AG04450 (cell line): ENCODE results near the gene MRC1. TPM values are rescaled to one million over a fixed set of nuclear protein-coding genes. Genes with fewer than 3 reads are reported as not detected.

Experiments used
- CTCF ChIA-PET: fragments of 300-600, 350-600 bp; formaldehyde crosslinking; extraction: SDS; loops from one replicate; lab custom pipeline; 2022; ENCODE audit warnings: antibody characterized with exemption, inconsistent platforms; lab: Charles Lee
- POLR2A ChIA-PET: fragments of 350-600 bp; formaldehyde crosslinking; extraction: SDS; loops from one replicate; lab custom pipeline; 2021; ENCODE audit warnings: antibody characterized with exemption, inconsistent platforms; lab: Yijun Ruan, JAX
- DNase-seq: peaks from one replicate; pipeline ENCODE4 v3.0.0-alpha.2; 2011; ENCODE audit warnings: low read depth, low spot score
- H3K27ac ChIP-seq: one replicate; pipeline ENCODE4 v1.5.1; 2012; ENCODE audit warnings: low read depth, low read length, control low read depth
- H3K27me3 ChIP-seq: one replicate; pipeline ENCODE4 v1.6.0; 2012; ENCODE audit warnings: low read length; ENCODE audit not compliant: control insufficient read depth, insufficient read depth
- H3K4me3 ChIP-seq: 2 replicates; pipeline ENCODE4 v1.5.1; 2011; ENCODE audit warnings: mild to moderate bottlenecking, low read depth, low read length, control low read depth
- H3K9me3 ChIP-seq: 2 replicates; pipeline ENCODE4 v1.5.1; 2012; ENCODE audit warnings: low read length; ENCODE audit not compliant: control insufficient read depth, insufficient read depth
- CTCF ChIP-seq: IDR thresholded peaks from 2 replicates; pipeline ENCODE4 v1.5.1; 2011; ENCODE audit warnings: low read depth, low read length, control low read depth, inconsistent platforms
- polyA plus RNA-seq: library from polyadenylated mRNA; depleted of rRNA; stranded (reverse); fragments of >200 nt; gene quantifications from 2 replicates; pipeline ENCODE4 v1.2.3, GENCODE V29; 2011

The MRC1 gene
- polyA plus RNA-seq, 1 experiment = not detected

DNA sequence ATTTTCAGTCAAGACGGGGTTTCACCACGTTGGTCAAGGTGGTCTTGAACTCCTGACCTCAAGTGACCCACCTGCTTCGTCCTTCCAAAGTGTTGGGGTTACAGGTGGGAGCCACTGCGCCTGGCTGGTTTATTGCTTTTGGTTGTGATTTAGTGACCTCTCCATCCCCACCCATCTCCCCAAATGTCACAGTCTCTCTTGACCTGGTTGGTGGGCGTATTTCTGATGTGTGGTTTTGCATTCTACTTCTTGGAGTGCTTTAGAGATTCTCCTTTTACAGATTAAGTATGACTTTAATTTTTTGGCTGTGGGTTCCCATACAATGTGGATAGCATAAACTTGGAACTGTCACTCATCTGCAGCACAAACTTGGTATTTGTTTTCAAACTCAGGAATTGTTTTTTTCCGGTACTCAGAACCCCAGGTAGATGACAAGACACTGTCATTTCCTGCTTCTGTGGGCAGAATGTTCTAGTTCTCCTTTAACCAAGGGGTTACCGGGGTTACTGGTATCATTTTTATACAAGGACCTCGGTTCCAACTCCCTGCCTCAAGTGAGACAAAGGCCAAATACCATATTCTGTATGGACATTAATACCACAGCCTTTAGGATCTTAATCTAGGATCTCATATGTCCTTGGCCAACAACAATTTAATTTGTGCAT, 50.5 kb downstream of the MRC1 start:
- no peak overlapping the region for H3K27ac ChIP-seq
- no peak overlapping the region for H3K4me3 ChIP-seq
- CTCF ChIA-PET = interaction anchor here (1.3 to 1.6 kb wide), 2 partner anchors 12 to 357 kb away, joined by 4 to 6 read pairs; no protein-coding TSS in a partner anchor
- no peaks in the 10 kb centered on the region for H3K9me3 ChIP-seq
- POLR2A ChIA-PET = no interaction called here
- TF ChIP-seq CTCF = no peak
- DNase-seq = no peak
- H3K27me3 ChIP-seq = peaks cover 4% of the 10 kb centered on the region

DNA sequence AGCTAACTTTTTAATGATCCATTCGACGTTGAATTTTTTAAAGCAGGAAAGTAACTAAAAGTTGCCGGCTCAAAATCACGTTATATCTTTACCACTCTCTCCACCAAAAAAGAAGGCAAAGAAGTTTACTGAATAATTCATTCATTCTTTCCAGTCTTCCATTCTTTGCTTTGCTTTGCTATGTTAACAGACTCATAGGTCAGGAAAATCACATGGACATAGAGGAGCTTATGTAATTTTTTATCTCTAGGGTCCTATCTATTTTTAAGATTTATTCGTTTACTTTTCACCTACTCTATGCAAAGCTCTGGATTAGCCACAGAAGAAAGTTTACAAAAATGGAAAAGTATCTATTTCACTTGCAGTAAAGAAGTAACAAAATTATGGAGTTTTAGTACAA, 52.6 kb downstream of the MRC1 start:
- H3K27ac ChIP-seq = no peak overlapping the region
- H3K9me3 ChIP-seq = no peaks in the 10 kb centered on the region
- peaks cover 10% of the 10 kb centered on the region for H3K27me3 ChIP-seq
- ChIA-PET POLR2A (no interaction called here), CTCF (interaction anchor here (0.8 to 1.0 kb wide), 2 partner anchors 74 to 355 kb away, joined by 3 to 4 read pairs; no protein-coding TSS in a partner anchor)
- no peak for DNase-seq
- TF ChIP-seq CTCF = no peak
- H3K4me3 ChIP-seq = no peak overlapping the region

- H3K9me3 ChIP-seq = no peaks in the 10 kb centered on the region
- POLR2A ChIA-PET = no interaction called here
- H3K4me3 ChIP-seq = no peak overlapping the region
- no peak overlapping the region for H3K27ac ChIP-seq
- CTCF ChIA-PET = interaction anchor here (0.6 to 1.6 kb wide), 5 partner anchors 17 to 351 kb away, joined by 3 to 9 read pairs (median 3); partner anchors contain the start of gene STAM
- peaks cover 17% of the 10 kb centered on the region for H3K27me3 ChIP-seq
- DNase-seq = no peak
- no peak for TF ChIP-seq CTCF
Observed at GRCh38 chr10:17865351-17865750, 56.2 kb downstream of the MRC1 start.

DNA sequence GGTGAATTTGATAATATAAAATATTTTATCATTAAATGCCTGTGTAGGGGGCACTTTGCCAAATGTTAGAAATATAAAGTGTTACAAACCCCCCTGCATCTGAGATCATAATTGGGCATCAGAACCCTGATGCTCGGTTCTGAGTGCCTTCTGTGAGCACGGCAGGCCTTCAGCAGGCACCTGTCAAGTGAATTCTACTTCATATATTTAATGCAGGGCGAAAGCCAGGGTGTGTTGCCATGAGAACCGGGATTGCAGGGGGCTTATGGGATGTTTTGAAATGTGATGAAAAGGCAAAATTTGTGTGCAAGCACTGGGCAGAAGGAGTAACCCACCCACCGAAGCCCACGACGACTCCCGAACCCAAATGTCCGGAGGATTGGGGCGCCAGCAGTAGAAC, 57.2 kb downstream of the MRC1 start:
- DNase-seq = no peak
- TF ChIP-seq CTCF = no peak
- Histone ChIP-seq H3K4me3 (no peak overlapping the region), H3K9me3 (no peaks in the 10 kb centered on the region), H3K27me3 (peaks cover 17% of the 10 kb centered on the region), H3K27ac (no peak overlapping the region)
- CTCF ChIA-PET = interaction anchor here (1.6 kb wide), 1 partner anchor 350 kb away, joined by 6 read pairs; no protein-coding TSS in a partner anchor
- POLR2A ChIA-PET = no interaction called here

DNA sequence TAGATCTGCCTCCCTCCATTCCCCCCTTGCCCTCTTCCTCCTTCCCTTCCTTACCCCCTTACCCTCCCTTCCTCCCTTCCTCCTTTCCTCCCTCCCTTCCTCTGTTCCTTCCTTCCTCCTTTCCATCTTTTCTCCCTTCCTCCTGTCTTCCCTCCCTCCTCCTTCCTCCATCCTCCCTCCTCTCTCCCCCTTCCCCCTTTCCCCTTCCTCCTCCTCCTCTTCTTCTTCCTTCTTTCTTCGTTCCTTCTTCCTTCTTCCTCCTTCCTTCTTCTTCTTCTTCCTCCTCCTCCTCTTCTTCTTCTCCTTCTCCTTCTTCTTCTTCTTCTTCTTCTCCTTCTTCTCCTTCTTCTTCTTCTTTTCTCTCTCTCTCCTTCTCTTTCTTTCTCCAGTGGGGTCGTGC, 57.9 kb downstream of the MRC1 start:
- DNase-seq = no peak
- no peak overlapping the region for H3K4me3 ChIP-seq
- H3K9me3 ChIP-seq = no peaks in the 10 kb centered on the region
- ChIA-PET POLR2A (no interaction called here), CTCF (no interaction called here)
- H3K27ac ChIP-seq = no peak overlapping the region
- peaks cover 17% of the 10 kb centered on the region for H3K27me3 ChIP-seq
- no peak for TF ChIP-seq CTCF
